ENCODE data around the gene TFF2. TPM values are rescaled to one million over a fixed set of nuclear protein-coding genes. Genes with fewer than 3 reads are reported as not detected.

Gene TFF2
- total RNA-seq, 2 donors from 2014 or later: not detected

GRCh38 chr21:42343101-42343500 lies 7.7 kb downstream of the TFF2 start:
- Mint-ChIP-seq H3K27me3 (peaks cover 0 to 9% of the 10 kb centered on the region in 2 donors), H3K4me3 (no peak overlapping the region), H3K36me3 (no peaks in the 10 kb centered on the region), H3K27ac (no peak overlapping the region), H3K4me1 (ENCODE audit: low read depth in 2 of 2) (peaks cover 0 to 5% of the 10 kb centered on the region in 2 donors), H3K9me3 (no peaks in the 10 kb centered on the region)
- ATAC-seq (no peak), DNase-seq (ENCODE audit: low spot score) (no peak)

DNA sequence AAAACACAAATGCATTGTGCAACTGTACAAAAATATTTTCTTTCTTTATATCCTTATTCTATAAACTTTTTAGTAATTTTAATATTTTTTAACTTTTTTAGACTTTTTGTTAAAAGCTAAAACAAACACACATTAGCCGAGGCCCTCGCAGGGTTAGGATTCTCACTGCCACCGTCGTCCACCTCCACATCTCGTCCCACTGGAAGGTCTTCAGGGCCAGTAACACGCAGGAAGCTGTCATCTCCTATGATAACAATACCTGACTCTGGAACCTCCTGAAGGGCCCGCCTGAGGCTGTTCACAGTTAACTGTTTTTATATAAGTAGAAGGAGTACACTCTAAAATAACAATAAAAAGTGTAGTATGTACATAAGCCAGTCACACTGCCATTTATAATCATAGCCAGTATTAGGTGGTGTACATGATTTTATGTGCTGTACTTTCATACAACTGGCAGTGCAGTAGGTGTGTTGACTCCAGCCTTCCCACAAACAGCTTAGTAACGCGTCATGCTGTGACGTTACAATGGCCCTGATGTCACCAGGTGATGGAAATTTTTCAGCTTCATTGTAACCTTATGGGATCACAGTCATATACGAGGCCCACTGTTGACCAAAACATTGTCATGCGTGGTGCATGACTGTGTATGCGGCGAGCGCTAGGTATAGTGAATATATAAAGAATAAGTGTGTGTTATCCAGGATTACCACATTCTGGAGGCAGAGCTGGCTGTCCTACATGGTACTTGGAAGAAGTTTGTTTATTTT lies 8.8 kb downstream of the TFF2 start:
- H3K27me3 Mint-ChIP-seq: peaks cover 11 to 17% of the 10 kb centered on the region in 2 donors
- H3K9me3 Mint-ChIP-seq: no peaks in the 10 kb centered on the region
- DNase-seq (ENCODE audit: low spot score): no peak
- H3K4me1 Mint-ChIP-seq (ENCODE audit: low read depth in 2 of 2): peaks cover 6 to 9% of the 10 kb centered on the region in 2 donors
- H3K4me3 Mint-ChIP-seq: no peak overlapping the region
- no peak for ATAC-seq
- H3K27ac Mint-ChIP-seq: no peak overlapping the region
- H3K36me3 Mint-ChIP-seq: no peaks in the 10 kb centered on the region

- peaks cover 6 to 9% of the 10 kb centered on the region in 2 donors for H3K4me1 Mint-ChIP-seq (ENCODE audit: low read depth in 2 of 2)
- no peak overlapping the region for H3K27ac Mint-ChIP-seq
- peaks cover 20 to 26% of the 10 kb centered on the region in 2 donors for H3K27me3 Mint-ChIP-seq
- H3K36me3 Mint-ChIP-seq: no peaks in the 10 kb centered on the region
- no peak overlapping the region for H3K4me3 Mint-ChIP-seq
- no peaks in the 10 kb centered on the region for H3K9me3 Mint-ChIP-seq
- DNase-seq (ENCODE audit: low spot score) (no peak), ATAC-seq (no peak)
These were observed 10.4 kb downstream of the TFF2 start for GRCh38 chr21:42340187-42341050.

DNA sequence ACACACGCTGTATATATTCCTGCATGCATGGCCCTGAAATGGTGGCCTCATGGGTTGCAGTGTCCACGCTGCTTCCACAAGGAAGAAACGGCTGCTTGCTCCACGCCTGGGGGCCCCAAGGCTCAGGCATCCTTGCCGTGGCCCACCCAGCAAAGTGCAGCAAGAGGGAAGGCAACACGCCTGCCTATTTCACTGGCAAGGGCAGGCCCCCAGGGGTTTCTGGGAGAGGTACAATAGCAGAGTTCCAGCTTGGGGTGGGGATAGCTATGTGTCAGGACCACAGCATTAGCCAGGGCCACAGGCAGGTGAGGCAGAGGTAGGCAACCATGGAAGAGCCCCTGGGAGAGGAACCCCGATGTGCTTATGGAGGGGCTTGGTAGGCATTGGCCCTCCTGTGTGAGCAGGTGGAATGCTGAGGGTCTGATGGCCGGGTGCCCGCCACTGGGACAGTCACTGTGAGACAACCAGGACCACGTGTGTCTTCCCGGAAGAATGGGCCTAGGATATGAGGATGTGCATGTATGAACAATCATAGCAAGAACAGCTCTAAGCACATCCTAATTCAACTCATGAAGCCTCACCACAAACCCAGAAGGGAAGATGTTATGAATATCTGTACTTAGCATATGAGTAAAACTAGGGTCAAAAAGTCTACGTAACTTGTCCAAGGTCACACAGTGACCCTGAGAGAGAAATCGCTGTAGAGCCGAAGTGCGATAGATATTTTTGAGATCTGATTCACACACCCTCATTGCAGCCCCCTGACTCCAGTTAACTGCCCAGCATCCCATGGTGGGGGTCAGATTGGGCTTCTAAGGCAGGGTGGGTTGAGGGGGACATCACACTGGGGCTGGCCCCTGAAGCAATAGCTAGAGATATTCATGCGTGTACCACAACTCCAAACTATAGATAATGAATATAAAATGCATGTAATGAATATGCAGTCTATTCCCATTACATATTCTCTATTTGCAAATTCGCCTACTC lies 11.8 kb downstream of the TFF2 start:
- Mint-ChIP-seq H3K4me1 (ENCODE audit: low read depth in 2 of 2) (peaks cover 6 to 9% of the 10 kb centered on the region in 2 donors), H3K27me3 (peaks cover 22 to 34% of the 10 kb centered on the region in 2 donors), H3K27ac (peak overlapping the region in 1 of 2 donors; percentile 40), H3K36me3 (no peaks in the 10 kb centered on the region), H3K4me3 (peak overlapping the region; percentile 62), H3K9me3 (no peaks in the 10 kb centered on the region)
- DNase-seq (ENCODE audit: low spot score) (no peak), ATAC-seq (peak; percentile 61 to 86)

GRCh38 chr21:42337830-42338728 lies 12.7 kb downstream of the TFF2 start:
- H3K36me3 Mint-ChIP-seq: no peaks in the 10 kb centered on the region
- H3K4me1 Mint-ChIP-seq (ENCODE audit: low read depth in 2 of 2): peaks cover 6 to 9% of the 10 kb centered on the region in 2 donors
- peaks cover 26 to 39% of the 10 kb centered on the region in 2 donors for H3K27me3 Mint-ChIP-seq
- peak overlapping the region in 1 of 2 donors; percentile 40 for H3K27ac Mint-ChIP-seq
- H3K9me3 Mint-ChIP-seq: no peaks in the 10 kb centered on the region
- peak; percentile 45 to 87 for ATAC-seq
- H3K4me3 Mint-ChIP-seq: no peak overlapping the region
- DNase-seq (ENCODE audit: low spot score): peak; percentile 83

GRCh38 chr21:42337276-42337675 lies 13.5 kb downstream of the TFF2 start:
- DNase-seq (ENCODE audit: low spot score) (no peak), ATAC-seq (no peak)
- Mint-ChIP-seq H3K9me3 (no peaks in the 10 kb centered on the region), H3K27me3 (peaks cover 32 to 39% of the 10 kb centered on the region in 2 donors), H3K4me3 (no peak overlapping the region), H3K27ac (peak overlapping the region in 1 of 2 donors; percentile 40), H3K36me3 (no peaks in the 10 kb centered on the region), H3K4me1 (ENCODE audit: low read depth in 2 of 2) (peaks cover 6 to 9% of the 10 kb centered on the region in 2 donors)

GRCh38 chr21:42336054-42336453 lies 14.7 kb downstream of the TFF2 start:
- no peak for DNase-seq (ENCODE audit: low spot score)
- H3K27me3 Mint-ChIP-seq: peaks cover 40 to 41% of the 10 kb centered on the region in 2 donors
- H3K36me3 Mint-ChIP-seq: peaks cover 9% of the 10 kb centered on the region
- H3K27ac Mint-ChIP-seq: no peak overlapping the region
- no peak overlapping the region for H3K4me3 Mint-ChIP-seq
- H3K9me3 Mint-ChIP-seq: no peaks in the 10 kb centered on the region
- ATAC-seq: no peak
- H3K4me1 Mint-ChIP-seq (ENCODE audit: low read depth in 2 of 2): peaks cover 6 to 9% of the 10 kb centered on the region in 2 donors

DNA sequence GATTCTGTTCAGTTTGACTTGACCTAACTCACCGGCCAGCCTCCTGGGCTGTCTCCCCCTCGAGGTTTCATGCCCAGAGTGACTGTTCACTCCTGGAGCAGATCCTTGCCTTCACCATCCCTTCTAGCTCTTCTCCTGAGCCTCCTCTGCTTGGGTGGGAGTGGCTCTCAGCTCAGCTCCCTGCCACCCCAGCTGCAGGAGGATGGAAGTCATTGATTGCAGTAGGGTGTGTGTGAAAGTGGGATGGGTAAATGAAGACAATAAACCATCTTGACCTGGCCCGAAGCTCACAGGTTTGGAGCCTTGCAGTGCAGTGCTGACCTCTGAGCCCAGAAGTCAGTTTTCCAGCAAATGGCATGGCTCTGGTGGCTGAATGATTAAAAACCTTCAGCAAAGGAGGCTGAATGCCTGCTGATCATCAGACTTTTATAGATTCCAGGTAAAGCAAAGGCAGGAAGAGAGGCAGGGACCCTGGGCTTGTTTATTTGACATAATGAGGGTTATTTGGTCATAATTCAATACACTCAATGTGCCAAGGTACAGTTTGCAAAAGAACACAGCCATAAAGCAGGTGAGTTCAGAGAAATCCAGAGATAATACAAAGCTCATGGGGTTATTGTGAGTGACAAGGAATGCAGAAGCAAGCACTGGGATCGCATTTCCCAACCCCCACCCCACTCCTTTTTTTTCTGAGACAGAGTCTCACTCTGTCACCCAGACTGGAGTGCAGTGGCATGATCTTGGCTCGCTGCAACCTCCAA lies 18.1 kb downstream of the TFF2 start:
- no peak for ATAC-seq
- Mint-ChIP-seq H3K9me3 (no peaks in the 10 kb centered on the region), H3K4me1 (ENCODE audit: low read depth in 2 of 2) (peaks cover 2 to 3% of the 10 kb centered on the region in 2 donors), H3K27me3 (peaks cover 41 to 42% of the 10 kb centered on the region in 2 donors), H3K36me3 (peaks cover 13% of the 10 kb centered on the region), H3K27ac (no peak overlapping the region), H3K4me3 (no peak overlapping the region)
- DNase-seq (ENCODE audit: low spot score): no peak

GRCh38 chr21:42331660-42332059 lies 19.1 kb downstream of the TFF2 start:
- Mint-ChIP-seq H3K27ac (no peak overlapping the region), H3K4me3 (no peak overlapping the region), H3K27me3 (peaks cover 33 to 34% of the 10 kb centered on the region in 2 donors), H3K9me3 (no peaks in the 10 kb centered on the region), H3K36me3 (peaks cover 13% of the 10 kb centered on the region), H3K4me1 (ENCODE audit: low read depth in 2 of 2) (no peaks in the 10 kb centered on the region)
- DNase-seq (ENCODE audit: low spot score) (no peak), ATAC-seq (no peak)

DNA sequence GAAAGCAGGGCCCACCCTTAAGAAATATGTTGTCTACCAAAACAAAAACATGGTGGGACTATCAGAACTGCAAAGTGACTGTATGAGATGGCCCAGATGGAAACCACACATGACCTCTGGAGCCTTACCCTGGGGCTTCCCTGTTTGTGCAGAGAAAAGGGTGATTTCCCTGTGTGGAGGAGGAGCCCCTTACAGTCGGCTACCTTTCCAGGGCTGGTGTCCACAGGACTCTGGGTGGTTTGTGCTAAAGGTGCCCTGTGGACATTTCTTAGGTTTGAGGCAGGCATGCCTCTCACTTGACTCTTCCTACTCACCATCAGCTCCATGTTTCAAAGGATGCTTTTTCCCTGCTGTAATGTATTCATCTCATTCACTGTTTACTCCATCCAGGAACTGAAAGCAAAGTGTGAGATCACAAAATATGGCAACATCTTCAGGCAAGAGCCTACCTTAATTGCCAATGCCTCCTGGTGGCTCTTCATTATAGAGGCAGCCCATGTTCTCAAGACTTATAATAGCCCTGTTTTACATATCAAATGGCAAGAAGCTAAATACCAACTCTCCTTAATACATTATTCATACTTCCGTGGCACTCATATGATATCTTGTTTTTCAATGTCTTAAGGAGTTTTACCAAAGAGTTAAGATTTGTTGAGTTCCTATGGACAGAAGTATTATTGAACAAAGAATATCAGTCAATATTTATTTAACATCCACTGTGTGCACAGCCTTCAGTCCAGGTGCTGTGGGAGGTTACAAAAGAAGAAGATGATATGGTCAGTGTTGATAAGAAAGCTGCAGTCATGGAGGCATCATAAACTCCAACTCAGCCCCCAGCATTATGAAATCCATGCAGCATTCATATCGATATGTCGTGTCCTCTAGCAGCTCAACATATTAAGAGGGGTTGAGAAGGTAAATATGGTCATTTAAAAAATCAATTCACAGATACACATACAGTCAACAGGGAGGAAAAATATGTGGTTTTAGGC lies 20.1 kb downstream of the TFF2 start:
- Mint-ChIP-seq H3K36me3 (peaks cover 13% of the 10 kb centered on the region), H3K27ac (no peak overlapping the region), H3K4me3 (no peak overlapping the region), H3K4me1 (ENCODE audit: low read depth in 2 of 2) (no peaks in the 10 kb centered on the region), H3K9me3 (no peaks in the 10 kb centered on the region), H3K27me3 (peaks cover 33 to 38% of the 10 kb centered on the region in 2 donors)
- DNase-seq (ENCODE audit: low spot score) (no peak), ATAC-seq (no peak)

- H3K27me3 Mint-ChIP-seq: peaks cover 30 to 38% of the 10 kb centered on the region in 2 donors
- no peaks in the 10 kb centered on the region for H3K4me1 Mint-ChIP-seq (ENCODE audit: low read depth in 2 of 2)
- DNase-seq (ENCODE audit: low spot score): no peak
- no peak overlapping the region for H3K27ac Mint-ChIP-seq
- H3K4me3 Mint-ChIP-seq: no peak overlapping the region
- no peaks in the 10 kb centered on the region for H3K9me3 Mint-ChIP-seq
- no peaks in the 10 kb centered on the region for H3K36me3 Mint-ChIP-seq
- ATAC-seq: no peak
These were observed 25.9 kb downstream of the TFF2 start for GRCh38 chr21:42324896-42325295.

All from natural killer cell treated with Interleukin-12 subunit alpha and Interleukin-12 subunit beta and Interleukin-15 and Interleukin-18, amount 100 ng/mL, for 72 hours (primary cell).